IPS DF 6.9 (cell line): ENCODE measurements around the gene KIAA1671.
A peak's percentile ranks its signal among the peaks of the same experiment; 100 is the strongest.

Source experiments
- DNase-seq: peaks from one replicate; pipeline ENCODE4 v3.0.0-alpha.2; 2013; ENCODE audit warnings: low read depth, low spot score
- H3K27ac ChIP-seq: one replicate; pipeline ENCODE4 v1.5.1; 2013; ENCODE audit warnings: low read length, control low read depth
- H3K27me3 ChIP-seq: 2 replicates; pipeline ENCODE4 v1.6.1; 2013; ENCODE audit warnings: mild to moderate bottlenecking, low read length; ENCODE audit not compliant: control insufficient read depth, insufficient read depth
- H3K36me3 ChIP-seq: 2 replicates; pipeline ENCODE4 v1.6.1; 2013; ENCODE audit warnings: low read length; ENCODE audit not compliant: control insufficient read depth, insufficient read depth
- H3K4me1 ChIP-seq: 2 replicates; pipeline ENCODE4 v1.6.1; 2013; ENCODE audit warnings: low read length; ENCODE audit not compliant: control insufficient read depth, insufficient read depth
- H3K4me3 ChIP-seq: 2 replicates; pipeline ENCODE4 v1.5.1; 2013; ENCODE audit warnings: mild to moderate bottlenecking, low read length
- H3K9me3 ChIP-seq: 2 replicates; pipeline ENCODE4 v1.6.1; 2013; ENCODE audit warnings: low read length, inconsistent platforms; ENCODE audit not compliant: control insufficient read depth, insufficient read depth
- WGBS: extraction: QIAGEN DNeasy Blood & Tissue Kit; methylation state at CpG from one replicate; pipeline ENCODE4 v1.1.7; 2013; ENCODE audit warnings: mixed read lengths, missing lambda C conversion rate; ENCODE audit not compliant: insufficient read length, insufficient coverage; 5-methylcytosine and 5-hydroxymethylcytosine counted together

The KIAA1671 gene

DNA sequence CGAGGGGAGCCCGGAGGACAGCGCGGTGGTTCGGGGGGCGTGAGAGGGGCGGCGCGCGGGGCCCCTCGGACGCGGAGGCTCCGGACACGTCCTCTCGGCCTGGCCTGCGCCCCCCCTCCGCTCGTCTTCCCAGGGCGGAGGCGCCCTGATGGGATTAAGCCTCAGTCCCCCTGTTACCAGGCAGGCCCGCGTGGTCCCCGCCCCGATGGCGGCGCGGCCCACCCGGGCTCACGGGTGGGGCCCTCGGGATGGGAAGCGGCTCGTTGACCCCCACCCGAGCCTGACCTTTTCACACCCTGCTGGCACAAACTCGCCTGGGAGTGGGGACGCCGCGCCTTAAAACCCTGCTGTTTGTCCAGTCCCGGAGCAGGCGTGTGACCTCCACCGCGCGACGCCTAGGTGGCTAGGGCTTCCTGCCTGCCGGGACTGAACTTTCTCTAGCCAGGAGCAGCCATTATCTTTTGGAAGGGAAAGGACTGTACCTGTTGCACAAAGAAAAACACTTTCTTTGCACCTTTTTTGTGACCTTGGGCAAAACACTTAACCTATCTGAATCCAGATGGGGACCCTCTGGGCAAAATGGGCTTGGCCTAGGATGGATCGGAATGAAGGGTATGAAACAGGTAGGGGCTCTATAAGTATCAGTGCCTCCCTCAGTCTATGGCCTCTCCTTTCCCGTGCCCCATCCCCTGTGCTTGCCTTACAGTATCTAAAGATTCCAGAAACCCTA lies 1.0 kb downstream of the KIAA1671 start:
- Histone ChIP-seq H3K9me3 (no peaks in the 10 kb centered on the region), H3K36me3 (no peaks in the 10 kb centered on the region), H3K27ac (no peak overlapping the region), H3K27me3 (no peaks in the 10 kb centered on the region), H3K4me3 (peak overlapping the region; percentile 60), H3K4me1 (0 out of 2 replicates have a peak, but pooled peaks cover 3% of the 10 kb centered on the region)
- DNase-seq = no peak
- no CpG with 5 or more reads among the region's 47 CpGs for WGBS

DNA sequence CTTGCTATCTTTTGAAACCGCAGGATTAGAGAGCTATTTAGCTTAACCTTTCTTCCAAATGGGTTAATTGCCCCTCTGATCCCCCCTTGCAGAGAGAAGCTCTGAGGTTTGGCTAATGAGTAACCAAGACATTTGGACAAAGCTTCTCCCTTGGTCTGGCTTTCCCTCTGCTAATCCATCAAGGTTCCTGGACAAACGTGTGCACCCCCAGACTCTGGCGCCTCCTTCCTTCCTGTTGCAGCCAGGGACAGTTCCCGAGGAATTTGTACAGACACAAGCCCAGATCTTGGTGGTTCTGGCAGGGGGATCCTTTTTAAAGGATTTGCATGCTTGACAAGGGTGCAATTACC lies 1.6 kb downstream of the KIAA1671 start:
- no peaks in the 10 kb centered on the region for H3K27me3 ChIP-seq
- H3K4me3 ChIP-seq = no peak overlapping the region; the same call in 1 of the 2 replicates
- H3K4me1 ChIP-seq = 0 out of 2 replicates have a peak, but pooled peaks cover 3% of the 10 kb centered on the region
- no peaks in the 10 kb centered on the region for H3K36me3 ChIP-seq
- H3K27ac ChIP-seq = no peak overlapping the region
- no peaks in the 10 kb centered on the region for H3K9me3 ChIP-seq
- DNase-seq = no peak
- no CpG with 5 or more reads among the region's 4 CpGs for WGBS

DNA sequence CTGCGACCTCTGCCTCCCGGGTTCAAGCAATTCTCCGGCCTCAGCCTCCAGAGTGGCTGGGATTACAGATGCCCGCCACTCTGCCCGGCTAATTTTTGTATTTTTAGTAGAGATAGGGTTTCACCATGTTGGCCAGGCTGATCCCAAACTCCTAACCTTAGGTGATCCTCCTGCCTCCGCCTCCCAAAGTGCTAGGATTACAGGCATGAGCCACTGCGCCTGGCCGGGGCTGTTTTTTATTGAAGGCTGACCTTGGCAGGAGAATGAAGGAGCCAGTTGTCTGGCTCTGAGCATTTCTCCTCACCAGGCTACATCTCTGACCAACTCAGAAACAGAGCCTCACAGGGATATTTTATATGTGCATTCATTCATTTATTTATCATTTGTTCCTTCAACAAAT lies 2.3 kb downstream of the KIAA1671 start:
- no peak overlapping the region for H3K27ac ChIP-seq
- no peaks in the 10 kb centered on the region for H3K36me3 ChIP-seq
- H3K4me1 ChIP-seq = 0 out of 2 replicates have a peak, but pooled peaks cover 1% of the 10 kb centered on the region
- no peaks in the 10 kb centered on the region for H3K9me3 ChIP-seq
- no CpG with 5 or more reads among the region's 8 CpGs for WGBS
- DNase-seq = no peak
- no peaks in the 10 kb centered on the region for H3K27me3 ChIP-seq
- no peak overlapping the region for H3K4me3 ChIP-seq

DNA sequence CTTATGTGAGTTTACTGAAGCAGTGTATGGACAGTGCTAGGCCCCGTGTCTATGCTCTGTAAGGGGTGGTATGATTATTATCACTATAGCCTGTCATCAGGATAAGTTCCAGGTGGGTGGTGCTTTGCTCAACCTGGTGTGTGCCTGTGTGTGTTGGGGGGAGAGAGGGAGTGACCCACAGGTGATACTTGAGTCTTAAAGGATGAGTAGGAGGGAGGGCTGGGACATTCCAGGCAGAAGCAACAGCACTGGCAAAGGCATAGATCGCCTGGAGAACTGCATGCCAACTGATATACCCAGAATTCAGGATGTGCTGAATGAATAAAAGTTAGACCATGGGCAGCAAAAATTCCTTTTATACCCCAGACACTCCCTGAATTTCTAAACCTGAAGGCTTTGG lies 4.5 kb downstream of the KIAA1671 start:
- Histone ChIP-seq H3K36me3 (no peaks in the 10 kb centered on the region), H3K4me3 (no peak overlapping the region), H3K4me1 (0 out of 2 replicates have a peak, but pooled peaks cover 1% of the 10 kb centered on the region), H3K9me3 (no peaks in the 10 kb centered on the region), H3K27ac (no peak overlapping the region), H3K27me3 (no peaks in the 10 kb centered on the region)
- DNase-seq = no peak
- WGBS = no CpG with 5 or more reads among the region's 2 CpGs

DNA sequence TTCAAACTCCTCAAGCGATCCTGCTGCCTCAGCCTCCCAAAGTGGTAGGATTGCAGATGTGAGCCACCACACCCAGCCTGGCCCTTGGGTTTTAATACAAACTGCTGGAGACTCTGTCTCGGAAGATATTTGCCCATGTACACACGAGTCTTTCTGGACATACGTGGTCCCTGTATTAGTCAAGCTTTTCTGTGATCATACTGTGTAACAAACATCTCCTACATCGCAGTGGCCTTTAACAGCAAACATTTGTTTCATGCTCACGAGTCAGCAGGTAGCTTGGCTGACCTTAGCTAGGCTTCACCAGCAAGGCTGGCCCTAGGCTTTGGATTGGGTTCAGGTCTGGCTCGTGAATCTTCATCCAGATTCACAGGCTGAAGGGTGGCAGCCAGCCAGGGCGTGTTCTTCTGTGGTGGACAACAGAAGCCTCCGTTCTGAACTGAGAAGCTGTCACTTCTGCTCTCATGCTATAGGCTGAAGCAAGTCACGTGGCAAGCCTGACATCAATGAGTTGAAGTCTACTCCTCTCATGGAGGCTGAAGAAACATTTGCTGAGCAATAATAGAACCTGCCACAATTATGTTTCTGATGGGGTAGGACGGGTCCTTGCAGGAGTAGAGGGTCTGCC lies 8.8 kb downstream of the KIAA1671 start:
- H3K27ac ChIP-seq = no peak overlapping the region
- H3K27me3 ChIP-seq = no peaks in the 10 kb centered on the region
- no peaks in the 10 kb centered on the region for H3K4me1 ChIP-seq
- WGBS = no CpG with 5 or more reads among the region's 11 CpGs
- no peaks in the 10 kb centered on the region for H3K36me3 ChIP-seq
- no peak for DNase-seq
- H3K4me3 ChIP-seq = no peak overlapping the region
- no peaks in the 10 kb centered on the region for H3K9me3 ChIP-seq

DNA sequence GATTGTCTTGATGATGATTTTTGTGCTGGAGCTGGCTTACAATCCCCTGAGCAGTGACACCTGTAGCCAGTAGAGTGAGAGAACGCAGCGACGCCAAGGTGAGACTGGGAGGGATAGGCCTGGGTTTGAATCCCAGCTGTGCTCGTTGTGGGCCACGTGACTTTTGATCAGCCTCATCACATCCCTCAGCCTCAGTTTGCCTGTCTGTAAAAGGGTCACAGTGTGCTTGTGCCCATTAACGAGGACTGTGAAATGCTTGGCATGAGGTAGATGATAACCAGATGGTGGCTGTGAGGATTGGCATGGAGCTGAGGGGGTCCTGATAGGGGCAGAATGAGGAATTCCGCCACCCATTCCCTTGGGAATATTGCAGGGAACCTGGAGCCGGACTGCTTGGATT lies 9.6 kb downstream of the KIAA1671 start:
- H3K4me1 ChIP-seq = no peaks in the 10 kb centered on the region
- WGBS = no CpG with 5 or more reads among the region's 8 CpGs
- no peaks in the 10 kb centered on the region for H3K9me3 ChIP-seq
- H3K27me3 ChIP-seq = no peaks in the 10 kb centered on the region
- H3K27ac ChIP-seq = no peak overlapping the region
- DNase-seq = no peak
- no peak overlapping the region for H3K4me3 ChIP-seq
- H3K36me3 ChIP-seq = no peaks in the 10 kb centered on the region

DNA sequence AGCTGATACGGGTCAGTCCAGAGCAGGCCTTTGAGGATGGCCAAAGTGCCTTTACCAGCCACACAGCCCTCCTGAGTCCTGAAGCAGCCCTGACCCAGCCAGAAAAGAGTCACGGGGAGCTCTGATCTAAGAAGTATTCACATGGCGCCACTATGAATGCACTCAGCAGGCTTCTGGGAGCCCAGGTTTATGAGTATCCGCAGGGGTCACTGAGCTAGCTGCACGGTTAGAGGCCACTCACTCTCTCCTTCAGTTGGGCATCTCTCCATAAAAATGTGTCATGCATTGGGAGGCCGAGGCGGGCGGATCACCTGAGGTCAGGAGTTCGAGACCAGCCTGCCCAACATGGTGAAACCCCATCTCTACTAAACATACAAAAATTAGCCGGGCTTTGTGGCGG lies 10.3 kb downstream of the KIAA1671 start:
- Histone ChIP-seq H3K27ac (no peak overlapping the region), H3K27me3 (no peaks in the 10 kb centered on the region), H3K4me3 (no peak overlapping the region), H3K9me3 (no peaks in the 10 kb centered on the region), H3K36me3 (no peaks in the 10 kb centered on the region), H3K4me1 (no peaks in the 10 kb centered on the region)
- no peak for DNase-seq
- no CpG with 5 or more reads among the region's 11 CpGs for WGBS

DNA sequence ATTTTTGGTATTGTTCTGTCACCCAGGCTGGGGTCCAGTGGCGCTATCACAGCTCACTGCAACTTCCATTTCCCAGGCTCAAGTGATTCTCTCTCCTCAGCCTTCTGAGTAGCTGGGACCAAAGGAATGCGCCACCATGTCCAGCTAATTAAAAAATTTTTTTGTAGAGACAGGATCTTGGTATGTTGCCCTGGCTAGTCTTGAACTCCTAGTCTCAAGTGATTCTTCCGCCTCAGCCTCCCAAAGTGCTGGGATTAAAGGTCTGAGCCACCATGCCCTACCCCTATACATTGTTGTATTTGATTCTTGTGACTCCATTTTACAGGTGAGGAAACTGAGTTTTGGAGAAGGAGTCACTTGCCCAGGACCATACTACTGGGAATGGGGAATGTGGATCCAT lies 11.9 kb downstream of the KIAA1671 start:
- Histone ChIP-seq H3K36me3 (no peaks in the 10 kb centered on the region), H3K27ac (no peak overlapping the region), H3K4me1 (peaks cover 3% of the 10 kb centered on the region; the same call in 1 of the 2 replicates), H3K4me3 (no peak overlapping the region), H3K27me3 (no peaks in the 10 kb centered on the region), H3K9me3 (no peaks in the 10 kb centered on the region)
- no CpG with 5 or more reads among the region's 3 CpGs for WGBS
- DNase-seq = no peak

DNA sequence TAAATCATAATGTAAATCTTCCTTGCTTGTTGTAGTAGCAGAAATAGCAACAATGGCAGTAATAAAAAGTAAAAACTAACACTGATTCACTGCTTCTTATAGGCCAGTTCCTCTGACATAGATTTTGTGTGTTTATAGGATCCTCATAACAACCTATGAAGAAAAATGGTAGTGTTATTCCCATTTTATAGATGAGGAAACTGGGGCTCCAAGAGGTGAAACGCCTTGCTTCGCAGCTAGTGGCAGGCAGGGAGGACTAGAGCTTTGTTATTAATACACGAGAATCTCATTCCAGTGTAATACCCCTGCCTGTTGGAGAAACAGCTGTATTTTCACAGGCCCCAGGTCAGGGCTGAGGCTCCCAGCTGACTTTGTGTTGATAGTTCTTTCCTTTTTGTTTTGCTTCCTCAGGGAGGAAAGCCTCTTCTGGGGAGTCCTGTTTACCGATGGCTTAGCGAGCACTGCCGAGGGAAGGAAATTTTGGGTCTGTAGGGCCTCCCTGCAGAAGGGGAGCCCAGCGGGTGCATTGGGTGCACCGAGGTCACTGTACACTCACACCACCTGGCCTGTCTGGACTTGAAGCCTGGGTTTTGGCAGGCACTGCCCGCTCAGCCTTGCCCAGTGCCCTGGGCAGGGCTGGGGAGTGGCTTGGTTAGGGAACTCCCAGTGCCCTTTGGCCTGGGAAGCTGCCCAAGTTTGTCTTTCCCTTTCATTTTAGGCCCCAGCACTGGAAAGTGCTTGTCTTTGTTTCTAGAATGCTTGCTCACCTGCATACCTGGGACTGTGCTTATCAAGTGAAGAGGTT lies 13.5 kb downstream of the KIAA1671 start:
- no peak overlapping the region for H3K27ac ChIP-seq
- peaks cover 7% of the 10 kb centered on the region for H3K4me1 ChIP-seq
- no peak overlapping the region for H3K4me3 ChIP-seq
- no peaks in the 10 kb centered on the region for H3K9me3 ChIP-seq
- WGBS = no CpG with 5 or more reads among the region's 9 CpGs
- H3K27me3 ChIP-seq = no peaks in the 10 kb centered on the region
- H3K36me3 ChIP-seq = no peaks in the 10 kb centered on the region
- no peak for DNase-seq

DNA sequence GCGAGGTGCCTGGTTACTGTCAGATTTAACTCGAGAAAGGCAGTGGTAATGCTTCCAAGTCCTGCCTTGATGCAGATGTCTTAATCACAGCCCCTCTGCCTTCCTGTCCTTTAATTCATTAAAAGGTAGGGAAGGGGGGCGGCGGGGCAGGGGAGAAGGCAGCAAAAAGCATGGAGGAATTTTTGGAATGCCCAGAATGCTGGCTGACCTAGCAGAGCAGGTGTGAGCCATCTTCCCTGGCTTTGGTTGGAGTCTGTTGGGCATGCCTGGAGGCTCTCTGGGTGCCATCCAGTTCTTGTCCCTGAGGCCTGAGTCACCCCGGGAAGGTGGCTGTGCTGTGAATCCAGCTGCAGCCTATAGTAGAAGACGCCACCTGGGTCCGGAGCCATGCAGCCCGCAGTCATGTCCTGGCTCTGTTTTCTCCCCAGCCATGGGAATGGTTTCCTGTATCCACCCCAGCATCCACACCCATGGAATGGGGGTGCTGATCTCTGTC lies 15.6 kb downstream of the KIAA1671 start:
- no peaks in the 10 kb centered on the region for H3K36me3 ChIP-seq
- DNase-seq = no peak
- H3K9me3 ChIP-seq = no peaks in the 10 kb centered on the region
- no peak overlapping the region for H3K27ac ChIP-seq
- WGBS = no CpG with 5 or more reads among the region's 8 CpGs
- H3K4me1 ChIP-seq = peaks cover 7% of the 10 kb centered on the region
- H3K27me3 ChIP-seq = no peaks in the 10 kb centered on the region
- H3K4me3 ChIP-seq = no peak overlapping the region
